Measurements from ENCODE around the gene STYXL1.

DNA sequence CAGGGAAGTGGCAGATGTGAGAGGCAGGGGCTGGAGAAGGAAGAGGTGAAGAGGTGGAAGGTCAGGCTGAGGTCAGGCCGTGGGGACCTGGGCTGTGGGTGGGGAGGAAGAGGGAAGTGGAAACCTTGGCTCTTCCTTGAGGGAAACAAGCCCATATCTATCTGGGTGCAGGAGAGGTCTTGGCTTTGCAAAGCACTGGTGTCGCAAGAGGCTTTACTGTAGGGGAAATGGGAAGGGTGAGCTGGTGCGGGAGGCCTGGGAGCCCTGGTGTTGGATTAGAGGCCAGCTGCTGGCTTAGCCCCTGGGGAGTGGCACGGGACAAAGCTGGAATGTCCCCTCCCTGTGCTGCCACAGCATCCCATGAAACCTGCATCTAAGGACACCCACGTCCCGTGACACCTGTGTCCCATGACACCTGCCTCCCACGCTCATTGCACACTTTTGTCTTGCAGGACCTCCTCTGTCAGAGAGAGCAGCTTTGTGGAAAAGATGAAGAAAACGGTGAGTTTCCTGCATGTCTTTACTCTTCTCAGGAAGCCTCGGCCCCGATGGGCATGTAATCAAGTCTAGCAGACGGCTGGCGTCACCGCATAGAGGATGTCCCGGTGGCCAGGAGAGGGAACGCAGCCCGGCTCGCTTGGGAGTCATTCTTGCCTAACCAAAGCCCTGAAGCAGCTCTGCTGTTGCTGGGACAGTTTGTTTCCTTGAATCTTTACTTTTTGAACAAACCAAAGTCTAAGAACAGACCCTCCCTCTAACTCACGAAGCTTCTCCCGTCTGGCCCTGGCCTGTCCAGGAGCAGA, 75.6 kb downstream of the STYXL1 start:
- peak; percentile 37 for TF ChIP-seq CTCF (IDR thresholded peaks at IDR 0.05)
- no peak for TF ChIP-seq EZH2 (IDR thresholded peaks at IDR 0.05)

All from neural progenitor cell (in vitro differentiated cells).